Measurements from ENCODE around the gene OTULIN. TPM values are rescaled to one million over a fixed set of nuclear protein-coding genes. Genes with fewer than 3 reads are reported as not detected.

Gene OTULIN
- total RNA-seq, 1 experiment from 2014 or later = 23.0 TPM

DNA sequence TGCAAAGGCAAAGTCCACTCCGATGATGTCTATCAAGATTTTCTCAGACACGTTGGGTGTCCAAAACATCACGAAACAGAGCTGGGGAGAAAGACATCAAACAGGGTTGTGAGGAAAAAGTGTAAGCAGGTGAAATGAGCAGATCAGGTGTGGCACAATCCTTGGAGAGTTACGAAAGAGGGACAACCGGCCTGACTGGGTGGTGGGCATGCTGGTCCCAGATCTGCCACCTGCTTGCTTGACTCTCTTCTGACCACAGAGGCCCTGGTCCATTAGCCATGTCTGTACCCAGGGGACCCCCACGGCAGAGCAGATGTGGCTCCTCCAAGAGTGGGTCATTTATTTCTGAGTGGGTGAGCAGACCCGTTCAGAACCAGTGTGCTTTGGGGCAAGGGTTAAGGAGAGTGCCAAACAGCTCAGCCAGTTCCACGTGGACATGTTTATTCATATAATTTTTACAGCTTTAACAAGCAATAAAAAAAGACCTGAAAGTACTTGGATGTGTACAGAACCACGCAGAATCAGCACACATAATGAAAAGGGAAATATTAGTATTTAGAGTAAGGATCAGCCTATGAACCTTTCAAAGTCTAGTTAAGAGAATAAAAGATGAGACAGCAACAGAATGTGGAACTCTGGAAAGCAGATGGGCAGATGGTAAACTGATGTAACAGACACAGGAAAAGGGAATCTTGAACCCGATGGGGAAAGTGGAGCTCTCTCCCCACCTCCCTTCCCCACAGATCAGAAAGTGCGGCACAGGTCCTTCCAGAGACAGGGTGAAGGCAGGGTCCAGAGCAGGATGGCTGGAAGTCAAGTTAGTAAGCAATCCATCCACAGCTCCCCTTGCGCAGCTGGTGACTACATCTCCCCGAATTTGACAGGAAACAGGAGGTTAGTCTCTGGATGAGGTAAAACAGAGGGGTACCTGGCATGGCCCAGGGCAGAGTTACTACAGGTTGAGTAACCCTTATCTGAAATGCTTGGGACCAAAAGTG, 52.5 kb downstream of the OTULIN start:
- no peak for DNase-seq (ENCODE audit: extremely low read depth, low read depth)

DNA sequence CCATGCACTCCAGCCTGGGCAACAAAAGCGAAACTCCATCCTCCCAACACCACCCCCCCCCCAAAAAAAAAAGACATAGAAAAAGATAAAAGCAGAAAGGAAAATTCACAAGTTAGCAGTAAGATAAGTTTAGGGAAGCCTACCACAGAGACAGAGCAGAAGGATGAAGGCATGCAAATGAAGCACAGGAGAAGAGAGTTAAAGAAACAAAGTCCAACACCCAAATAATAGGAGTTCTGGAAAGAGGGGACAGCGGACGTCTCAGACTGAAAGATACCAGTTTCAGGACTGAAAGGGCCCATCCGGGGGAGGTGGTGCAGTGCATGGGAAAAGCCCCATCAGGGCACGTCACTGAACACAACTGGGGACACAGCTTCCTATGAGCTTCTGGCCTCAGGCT, 54.3 kb downstream of the OTULIN start:
- DNase-seq (ENCODE audit: extremely low read depth, low read depth) = no peak

DNA sequence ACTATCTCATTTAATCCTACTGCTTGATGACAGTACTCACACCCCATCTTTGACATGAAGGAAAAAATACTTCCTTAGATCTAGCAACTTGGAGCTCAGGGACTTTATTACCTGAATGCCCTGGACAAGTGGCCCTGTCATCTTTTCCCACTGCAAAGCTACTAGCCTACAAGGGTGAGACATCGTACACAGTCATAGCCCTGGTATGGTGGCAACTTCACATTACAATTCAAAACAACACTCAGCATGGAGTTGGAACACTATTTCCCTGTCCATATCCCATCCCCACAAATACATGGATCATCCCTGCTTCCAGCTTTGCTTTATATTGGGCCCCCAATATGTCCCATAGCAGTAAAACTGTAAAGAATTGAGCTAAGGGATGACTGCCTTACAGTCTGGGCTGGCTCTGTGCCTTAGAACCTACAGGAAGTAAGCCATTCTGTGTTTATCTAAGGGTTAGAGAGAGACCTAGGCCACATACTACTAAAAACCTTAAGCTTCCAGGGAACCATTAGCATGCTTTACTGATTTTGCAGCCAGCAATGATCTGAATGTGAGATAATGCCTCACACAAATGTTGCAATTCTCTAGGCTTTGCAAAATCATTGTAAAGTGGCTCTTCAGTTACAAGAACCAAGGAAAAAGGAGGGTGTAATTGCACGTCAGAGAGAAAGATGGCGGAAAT, 55.9 kb downstream of the OTULIN start:
- no peak for DNase-seq (ENCODE audit: extremely low read depth, low read depth)

DNA sequence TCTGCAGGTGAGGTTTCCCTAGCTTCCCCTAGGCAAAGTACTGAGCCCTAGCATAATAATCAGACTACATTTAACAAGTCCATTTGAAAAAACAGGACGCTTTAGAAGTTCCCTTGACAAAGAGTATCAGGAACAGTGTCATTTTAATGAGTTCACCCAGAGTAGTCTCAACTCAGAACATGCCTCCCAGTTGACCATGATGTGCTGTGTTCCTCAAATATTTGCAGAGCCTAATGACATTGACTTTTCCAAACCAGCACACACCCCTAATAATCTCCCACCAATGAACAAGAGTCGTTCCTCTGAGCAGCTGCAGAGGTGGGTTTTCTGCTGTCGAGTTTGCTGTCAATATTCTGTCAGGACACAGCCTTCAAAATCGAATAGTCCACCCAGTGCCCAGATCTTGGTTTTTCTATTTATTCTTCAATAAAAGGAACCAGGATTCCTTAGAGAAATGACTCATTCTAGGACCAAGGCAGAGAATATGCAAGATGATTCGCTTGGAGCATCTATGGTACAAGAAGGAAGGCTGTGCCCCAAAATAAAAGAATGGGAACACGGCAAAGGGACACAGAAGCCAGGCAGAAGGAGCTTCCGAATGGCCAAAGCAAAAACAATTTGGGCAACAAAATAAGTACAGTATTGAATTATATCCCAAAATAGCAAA, 57.6 kb downstream of the OTULIN start:
- no peak for DNase-seq (ENCODE audit: extremely low read depth, low read depth)

DNA sequence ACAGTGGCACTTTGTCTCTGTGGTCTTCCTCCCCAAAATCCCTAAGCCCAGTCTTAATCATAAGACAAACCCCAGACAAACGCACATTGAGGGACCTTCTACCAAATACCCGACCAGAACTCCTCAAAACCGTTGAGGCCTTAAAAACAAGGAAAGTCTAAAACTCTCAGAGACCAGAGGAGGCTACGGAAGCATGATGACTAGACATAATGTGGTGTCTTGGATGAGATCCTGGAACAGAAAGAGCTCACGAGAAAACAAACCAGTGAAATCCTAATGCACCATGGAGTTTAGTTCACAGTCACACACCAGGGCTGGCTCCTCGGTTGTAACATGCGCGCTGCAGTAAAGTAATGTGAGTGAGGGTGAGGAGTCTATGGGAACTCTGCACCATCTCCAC, 58.4 kb downstream of the OTULIN start:
- no peak for DNase-seq (ENCODE audit: extremely low read depth, low read depth)

DNA sequence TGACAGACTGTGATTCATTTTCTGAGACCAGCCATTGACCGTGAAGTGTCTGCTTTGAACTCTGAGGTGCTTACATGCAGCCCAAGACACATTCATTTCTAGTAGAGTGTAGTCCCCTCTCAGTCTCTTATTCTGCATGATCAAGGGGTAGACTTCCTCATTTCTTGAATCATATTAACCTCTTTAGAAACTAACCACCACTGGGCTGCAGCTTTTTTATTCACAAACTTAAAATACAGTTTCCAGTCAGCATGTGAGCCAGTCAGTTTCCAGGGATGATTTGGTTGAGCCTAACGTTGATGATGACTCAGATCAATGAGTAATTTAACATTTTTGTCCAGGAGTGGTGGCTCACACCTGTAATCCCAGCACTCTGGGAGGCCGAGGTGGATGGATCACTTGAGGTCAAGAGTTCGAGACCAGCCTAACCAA, 59.2 kb downstream of the OTULIN start:
- no peak for DNase-seq (ENCODE audit: extremely low read depth, low read depth)

DNA sequence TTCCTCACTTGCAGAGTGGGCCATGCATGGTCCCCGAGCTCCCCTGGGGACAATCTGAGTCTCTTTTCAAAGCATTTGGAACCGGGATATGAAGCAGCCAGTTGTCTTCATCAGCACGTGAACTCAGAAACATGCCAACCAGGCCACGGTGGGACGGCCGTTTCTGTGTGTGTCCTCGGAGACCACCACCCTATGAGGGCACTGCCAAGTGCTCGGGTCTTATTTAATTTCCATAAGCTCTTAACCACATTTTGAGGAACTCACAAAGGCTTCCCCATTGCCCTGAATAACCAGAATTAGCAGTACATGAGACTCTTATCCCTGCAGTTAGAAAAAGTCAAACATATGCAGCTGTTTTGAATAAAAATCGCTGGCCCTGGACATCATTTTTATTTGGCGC, 60.1 kb downstream of the OTULIN start:
- DNase-seq (ENCODE audit: extremely low read depth, low read depth) = no peak

DNA sequence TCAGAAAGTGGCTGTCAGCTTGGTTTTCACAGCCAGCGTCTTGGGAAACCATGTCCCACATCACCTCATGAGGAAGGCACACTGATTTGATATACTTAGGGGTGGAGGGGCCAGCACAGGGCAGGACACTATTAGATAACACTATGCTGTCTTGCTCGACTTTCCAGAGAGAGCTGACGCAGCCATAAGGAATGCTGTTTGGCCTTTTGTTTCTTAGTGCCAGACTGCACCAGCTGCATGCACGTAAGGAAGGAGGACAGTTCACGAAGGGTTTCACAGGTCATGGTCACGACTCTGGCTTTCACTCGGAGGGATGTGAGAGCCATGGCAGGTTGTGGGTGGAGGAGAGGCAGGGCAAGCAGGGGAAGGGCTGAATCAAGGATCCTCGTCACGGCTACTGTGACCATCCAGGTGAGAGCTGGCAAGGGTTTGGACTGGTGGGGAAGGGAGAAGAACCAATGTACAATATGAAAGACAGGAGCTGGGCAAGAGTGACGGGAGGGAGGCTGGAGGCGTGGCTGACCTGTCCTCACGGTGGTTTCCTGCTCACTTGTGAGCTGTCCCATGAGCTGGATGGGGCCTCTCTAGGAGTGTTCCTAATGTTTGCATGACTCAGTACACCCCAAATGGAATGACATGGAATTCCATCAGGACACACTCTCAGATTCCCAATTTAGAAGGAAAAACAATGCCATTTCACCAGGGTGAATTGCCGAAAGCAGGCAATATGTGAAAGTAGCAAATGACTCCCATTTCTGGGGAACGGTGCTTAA, 61.7 kb downstream of the OTULIN start:
- no peak for DNase-seq (ENCODE audit: extremely low read depth, low read depth)

DNA sequence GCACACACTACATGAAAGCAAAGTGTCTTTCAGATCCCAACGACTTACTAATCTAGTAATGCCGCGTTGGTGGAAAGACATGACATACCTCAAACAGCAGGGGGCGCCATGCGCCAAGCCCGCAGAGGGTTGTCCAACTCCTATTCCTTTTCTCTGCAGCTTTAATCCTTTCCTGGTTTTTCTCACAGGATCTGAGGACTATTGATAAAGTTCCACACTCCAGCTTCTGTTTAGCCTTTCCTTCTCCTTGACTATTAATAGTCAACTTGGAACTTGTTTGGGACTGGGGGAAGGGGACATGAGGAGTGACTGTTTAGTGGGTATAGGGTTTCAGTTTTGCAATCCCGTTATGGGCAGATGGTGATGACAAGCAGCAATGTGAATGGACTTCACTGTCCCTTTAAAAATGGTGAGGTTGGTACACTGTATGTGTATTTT, 62.9 kb downstream of the OTULIN start:
- DNase-seq (ENCODE audit: extremely low read depth, low read depth) = peak; percentile 71

DNA sequence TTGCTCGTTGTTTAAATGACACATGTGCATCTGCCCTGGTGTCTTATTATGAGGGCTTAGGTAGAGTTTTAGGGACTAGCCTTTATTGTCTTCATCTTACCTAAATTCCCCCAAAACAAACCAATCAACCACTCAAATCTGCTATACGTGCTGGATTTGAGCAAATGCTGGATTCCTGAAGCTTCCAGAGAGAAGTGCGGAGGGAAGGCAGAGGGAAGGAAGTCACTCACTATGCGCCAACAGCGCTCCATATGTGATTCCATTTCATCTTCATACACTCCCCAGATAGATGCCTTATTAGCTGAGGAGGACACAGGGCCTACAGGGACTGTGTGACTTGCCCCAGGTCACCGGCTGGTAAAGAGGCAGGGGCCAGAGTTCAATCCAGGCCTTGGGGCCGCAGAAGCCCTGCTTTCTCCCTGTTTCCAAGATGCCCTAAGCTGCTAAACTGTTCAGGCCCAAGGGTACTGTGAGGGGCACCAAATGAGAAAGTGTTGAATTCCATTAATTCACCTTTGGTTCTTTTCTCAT, 63.5 kb downstream of the OTULIN start:
- no peak for DNase-seq (ENCODE audit: extremely low read depth, low read depth)

DNA sequence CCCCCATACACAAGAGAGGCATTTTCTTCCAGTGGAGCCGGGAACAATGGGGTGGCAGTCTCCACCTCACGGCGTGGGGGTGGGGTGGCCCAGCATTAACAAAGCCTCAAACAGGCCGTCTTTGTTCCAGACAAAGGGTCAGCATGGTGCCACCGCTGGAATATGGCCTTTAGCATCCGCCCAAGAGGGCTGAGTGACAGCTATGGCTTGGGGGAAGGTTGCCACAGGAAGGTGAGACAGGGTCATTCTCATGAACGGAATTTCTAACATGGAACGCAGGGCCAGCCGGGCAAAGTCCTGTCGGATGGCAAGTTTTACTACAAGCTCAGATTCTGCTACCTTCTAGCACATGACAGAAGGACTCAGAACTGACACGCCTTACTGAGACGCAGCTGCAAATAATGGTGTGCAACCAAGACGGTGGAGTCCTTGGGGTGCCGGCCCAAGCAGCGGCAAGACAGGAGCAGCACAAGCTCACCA, 64.0 kb downstream of the OTULIN start:
- no peak for DNase-seq (ENCODE audit: extremely low read depth, low read depth)

DNA sequence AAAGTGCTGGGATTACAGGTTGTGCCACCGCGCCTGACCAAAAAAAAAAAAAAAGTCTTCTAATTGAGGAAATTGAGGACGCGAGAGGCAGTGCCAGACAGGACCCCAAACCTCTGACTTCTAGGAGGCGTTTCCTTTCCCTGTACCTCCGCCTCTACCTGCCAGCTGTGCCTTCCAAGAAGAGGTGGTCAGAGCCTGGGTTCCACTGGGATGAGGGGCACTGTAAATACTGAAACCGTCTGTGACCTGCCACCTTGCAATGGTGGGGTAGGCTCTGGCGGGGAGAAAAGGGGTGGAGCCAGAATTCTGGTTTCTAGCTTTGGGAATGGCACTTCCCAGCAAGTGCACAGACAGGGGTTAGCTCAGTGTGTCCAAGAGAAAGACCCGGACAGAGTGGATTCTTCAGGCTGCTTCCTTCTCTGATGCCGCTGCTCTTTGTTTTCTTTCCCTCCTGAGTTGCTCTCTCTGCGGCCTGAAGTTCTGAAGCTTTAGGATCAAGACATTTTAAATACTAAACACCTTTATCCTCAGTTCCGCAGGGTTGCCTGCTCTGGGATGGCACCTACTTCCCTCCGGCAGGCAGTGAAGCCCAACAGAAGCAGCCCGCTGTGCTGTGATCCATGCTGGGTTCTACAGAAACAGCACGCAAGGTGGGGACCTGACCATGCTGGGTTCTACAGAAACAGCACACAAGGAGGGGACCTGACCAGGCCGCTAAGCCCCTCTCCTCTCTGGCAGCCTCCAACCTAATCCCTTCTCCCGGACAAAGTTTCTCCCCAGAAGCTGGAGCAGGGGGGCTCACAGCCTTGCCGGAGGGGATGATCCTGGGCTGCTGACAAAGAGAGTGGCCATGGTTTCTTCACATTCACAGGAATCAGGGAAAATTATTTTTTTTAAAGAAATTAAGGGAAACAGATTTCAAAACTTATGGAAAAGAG, 65.2 kb downstream of the OTULIN start:
- DNase-seq (ENCODE audit: extremely low read depth, low read depth) = no peak

DNA sequence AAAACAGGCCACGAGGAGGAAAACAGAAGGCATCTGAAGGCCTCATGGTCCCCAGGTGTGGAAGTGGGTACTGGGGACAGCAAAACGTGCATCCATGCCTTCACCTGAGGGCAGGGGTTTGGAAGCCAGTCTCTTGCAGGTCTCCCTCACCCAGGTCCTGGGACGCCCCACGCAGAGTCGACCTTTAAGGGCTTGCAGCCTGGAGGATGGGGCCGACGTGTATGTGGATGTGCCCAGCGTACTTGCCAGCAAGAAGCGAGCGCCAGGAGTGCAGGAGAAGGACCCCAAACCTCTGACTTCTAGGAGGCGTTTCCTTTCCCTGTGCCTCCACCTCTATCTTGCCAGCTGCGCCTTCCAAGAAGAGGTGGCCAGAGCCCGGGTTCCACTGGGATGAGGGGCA, 65.9 kb downstream of the OTULIN start:
- DNase-seq (ENCODE audit: extremely low read depth, low read depth) = no peak

DNA sequence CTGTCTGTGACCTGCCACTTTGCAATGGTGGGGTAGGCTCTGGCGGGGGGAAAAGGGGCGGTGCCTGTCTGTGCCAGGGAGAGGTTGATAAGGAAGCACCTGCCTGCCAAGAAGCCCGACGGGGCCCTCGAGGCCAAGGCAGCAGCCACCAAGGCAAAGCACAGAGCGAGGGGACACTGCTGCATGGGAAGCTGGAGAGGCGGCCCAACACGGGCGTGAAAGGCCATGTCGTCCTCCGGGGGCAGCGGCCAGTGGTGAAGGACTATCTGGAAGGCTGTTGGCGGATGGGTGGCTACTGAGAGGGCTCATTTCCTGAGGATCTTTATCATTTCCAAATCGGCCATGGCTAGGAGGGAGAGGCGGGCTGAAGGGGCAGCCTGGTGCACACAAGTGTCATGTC, 66.4 kb downstream of the OTULIN start:
- no peak for DNase-seq (ENCODE audit: extremely low read depth, low read depth)

DNA sequence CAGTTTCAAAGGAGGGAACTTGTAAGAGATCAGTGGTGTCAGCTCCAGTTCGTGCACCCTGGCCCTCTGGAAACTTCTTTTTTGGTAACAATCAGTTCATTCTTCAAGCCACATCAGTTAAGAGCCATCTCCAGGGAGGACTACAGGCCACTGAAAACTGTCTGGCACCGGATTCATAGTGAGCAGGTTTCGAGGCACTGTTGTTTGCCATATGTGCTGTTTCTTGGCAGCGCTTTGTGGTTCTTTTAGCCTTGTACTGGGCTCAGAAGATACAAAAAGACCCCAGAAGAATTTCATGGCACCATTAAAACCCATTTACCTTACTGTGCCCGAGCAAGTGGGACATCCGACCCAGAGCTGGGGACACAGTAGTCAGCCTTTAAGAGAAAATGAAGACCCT, 68.5 kb downstream of the OTULIN start:
- no peak for DNase-seq (ENCODE audit: extremely low read depth, low read depth)

DNA sequence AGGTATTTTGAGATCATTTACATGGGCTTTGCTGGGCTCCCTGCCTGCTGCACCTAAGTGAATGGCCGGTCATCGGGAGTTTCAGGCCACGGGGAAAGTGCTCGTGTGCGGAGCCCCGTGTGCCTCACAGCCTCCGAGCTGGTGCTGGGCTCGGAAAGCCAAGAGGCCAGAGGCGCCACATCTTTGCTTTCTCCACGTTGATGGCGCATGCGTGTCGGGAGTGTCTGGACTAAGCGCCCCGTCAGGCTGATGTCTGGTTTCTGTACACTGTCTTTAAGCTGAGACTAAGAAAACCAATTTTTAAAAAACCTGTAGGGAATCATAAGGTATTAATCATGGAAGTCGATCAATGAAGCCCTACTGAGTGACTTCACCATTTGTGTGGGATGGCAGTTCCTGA, 69.1 kb downstream of the OTULIN start:
- no peak for DNase-seq (ENCODE audit: extremely low read depth, low read depth)

DNA sequence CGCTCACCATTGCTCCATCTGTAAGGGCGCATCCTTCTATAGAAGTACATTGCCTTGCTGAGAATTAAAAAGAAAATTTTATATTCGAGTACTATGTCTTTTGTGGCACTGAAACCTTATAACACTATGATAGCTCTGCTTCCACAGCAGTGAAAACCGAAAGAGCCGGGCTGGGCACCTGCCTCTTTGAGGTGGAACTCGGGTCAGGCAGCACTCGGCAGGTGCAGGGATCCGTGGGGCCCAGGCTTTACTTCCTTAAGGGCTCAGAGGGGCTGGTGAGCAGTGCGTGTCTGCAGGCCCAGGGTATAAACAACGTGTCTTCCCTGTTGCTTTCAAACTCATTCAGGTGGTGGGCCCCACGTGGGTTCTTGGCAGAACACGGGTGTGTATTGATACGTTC, 69.9 kb downstream of the OTULIN start:
- no peak for DNase-seq (ENCODE audit: extremely low read depth, low read depth)

DNA sequence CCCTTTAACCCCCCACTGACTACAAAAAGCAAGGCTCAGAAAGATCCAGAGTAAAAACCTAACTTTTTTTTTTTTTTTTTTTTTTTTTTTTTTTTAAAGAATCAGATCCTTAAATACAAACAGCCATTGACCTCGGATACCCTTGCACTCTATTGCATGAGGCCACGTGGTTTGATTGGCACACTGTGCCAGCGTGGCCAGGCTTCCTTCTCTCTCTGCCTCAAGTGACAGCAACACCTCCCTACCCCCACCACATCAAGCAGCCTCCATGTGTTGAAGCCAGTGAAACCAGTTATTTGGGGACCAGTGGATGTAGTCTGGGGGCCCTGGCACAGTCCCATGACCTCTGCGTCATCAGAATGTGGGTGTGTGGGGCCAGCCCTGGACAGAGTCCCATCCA, 71.4 kb downstream of the OTULIN start:
- DNase-seq (ENCODE audit: extremely low read depth, low read depth) = no peak

DNA sequence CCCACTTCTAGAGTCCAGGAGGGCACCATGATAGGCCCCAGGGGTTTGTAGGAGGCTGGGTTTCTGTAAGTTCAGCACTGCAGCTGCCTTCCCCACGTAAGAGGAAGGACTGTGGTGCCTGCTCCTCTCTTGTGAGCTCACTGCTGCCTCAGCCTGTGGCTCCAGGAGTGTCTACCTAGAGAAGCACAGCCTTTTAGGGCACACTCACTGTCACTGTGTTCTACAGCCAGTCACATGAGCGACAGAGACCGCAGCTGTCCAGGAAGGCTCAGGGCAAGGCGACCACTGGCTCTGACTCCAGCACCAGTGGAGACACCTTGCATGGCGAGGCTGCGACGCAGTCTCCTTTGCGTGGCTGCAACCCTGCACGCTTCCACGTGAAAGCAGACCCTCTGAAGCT, 72.8 kb downstream of the OTULIN start:
- DNase-seq (ENCODE audit: extremely low read depth, low read depth) = no peak

Data from NCI-H460 (cell line).